GM18526 (cell line): Measurements from ENCODE around the gene SLC6A7.

Experiments used
- POLR2A ChIP-seq: IDR thresholded peaks from 3 replicates; pipeline ENCODE4 v1.6.1; 2011; ENCODE audit not compliant: insufficient read length; ENCODE audit errors: extremely low read depth

The SLC6A7 gene

DNA sequence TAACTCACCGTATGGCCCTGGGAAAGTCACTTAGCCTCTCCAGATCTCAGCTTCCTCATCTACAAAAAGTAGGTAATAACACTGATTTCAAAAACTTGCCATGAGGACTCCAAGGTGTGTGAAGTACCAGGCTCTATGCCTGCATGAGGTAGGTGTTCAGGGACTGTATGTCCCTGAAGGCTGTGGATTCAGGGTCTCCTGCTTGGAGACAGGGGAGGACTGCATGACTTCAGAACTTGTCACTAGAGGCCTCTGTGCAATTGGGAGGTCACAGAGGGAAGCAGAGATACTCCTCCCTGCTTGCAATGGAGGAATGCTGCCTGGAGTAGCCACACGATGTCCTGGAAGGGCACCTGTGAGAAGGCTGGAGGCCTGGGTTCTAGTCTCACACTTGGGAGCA is 36.4 kb upstream of the SLC6A7 start:
- TF ChIP-seq POLR2A = no peak

DNA sequence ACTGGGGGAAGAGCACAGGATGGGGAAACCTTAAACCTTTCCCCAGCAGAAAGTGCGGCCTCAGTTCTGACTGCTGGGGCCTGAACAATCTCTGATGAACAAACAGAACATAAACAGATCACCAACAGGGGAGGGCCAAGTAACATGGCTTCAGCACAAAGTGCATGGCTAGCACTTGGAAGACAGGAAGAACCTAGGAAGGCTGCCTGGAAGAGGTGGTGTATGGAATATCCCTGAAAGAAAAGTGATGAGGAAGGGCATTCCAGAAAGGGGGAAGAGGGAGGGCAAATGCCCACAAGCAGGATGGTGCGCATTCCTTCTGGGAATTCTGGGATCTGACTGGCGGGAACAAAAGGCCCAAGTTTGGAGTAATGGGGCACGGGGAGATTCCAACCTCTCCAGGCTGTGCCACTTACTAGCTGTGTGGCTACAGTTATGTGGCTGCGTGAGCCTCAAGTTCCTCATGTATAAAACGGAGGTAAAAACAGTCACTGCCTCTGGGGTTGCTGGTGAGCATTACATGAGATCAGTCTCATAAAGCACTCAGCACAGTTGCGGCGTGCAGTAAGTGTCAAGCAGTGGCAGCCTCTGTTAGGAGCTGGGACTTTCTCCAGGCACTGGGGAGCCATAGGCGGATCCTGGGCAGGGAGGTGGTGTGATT is 35.8 kb upstream of the SLC6A7 start:
- no peak for TF ChIP-seq POLR2A

DNA sequence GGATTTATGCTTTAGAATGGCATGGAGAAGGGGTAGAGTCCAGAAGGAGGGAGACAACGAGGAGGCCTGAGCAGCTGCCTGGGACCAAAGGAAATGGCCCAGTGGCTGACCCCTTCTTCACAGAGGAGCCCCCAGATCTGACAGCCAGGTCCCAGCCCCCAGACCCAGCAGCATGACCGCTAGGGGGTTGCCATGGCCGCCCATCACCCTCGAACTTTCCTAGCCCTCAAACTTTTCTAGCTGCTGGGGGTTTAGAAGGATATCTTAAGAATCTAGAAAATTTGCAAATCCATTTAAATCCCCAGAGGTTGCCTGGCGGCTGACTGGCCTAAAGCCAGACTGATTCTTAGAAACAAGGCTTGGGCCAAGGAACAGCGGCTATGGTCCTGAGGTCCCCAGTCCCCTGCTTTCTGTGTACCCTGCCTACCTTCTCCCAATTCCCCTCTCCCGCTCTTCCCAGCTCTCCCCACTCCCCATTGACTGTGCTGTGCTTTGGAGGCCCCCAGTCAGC is 35.2 kb upstream of the SLC6A7 start:
- no peak for TF ChIP-seq POLR2A

DNA sequence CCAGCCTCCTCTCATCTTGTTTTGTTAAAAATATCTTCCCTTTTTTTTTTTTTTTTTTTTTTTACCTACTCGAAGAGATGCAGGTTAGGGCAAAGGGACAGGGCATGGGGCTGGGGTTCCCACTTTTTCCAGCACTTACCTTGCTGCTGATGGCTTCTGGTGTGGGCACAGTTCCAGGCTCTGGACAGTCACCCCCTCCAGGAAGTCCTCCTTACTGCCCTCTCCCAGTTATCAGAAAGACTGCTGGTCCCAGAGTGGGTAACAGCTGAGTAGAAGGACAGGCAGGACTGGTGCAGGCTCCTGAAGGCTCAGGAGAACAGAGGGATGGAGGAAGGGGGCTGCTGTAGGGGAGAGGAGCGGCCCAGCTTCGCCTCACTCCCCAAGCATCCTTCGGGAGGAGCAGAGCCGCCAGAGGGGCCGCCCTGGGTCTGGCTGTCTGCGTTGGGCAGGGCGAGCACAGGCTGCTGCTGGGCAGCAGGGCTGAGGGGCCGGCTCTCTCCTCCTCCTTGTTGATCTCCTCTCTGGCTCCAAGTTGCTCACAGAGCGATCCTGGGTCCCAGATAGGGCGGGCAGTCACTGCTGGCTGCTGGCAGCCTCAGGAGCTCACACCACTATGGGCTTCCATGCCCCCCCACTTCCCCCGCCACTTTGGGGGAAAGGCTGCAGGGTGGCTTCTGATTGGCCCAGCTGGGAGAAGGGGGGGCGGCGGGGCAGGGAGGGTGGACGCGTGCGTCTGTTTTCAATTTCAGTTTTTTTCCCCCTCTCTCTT is 34.4 kb upstream of the SLC6A7 start, which contains the start of gene PDGFRB:
TSS of gene PDGFRB (minus strand) at position 588 of the 769 bp plus-strand sequence. CDS start 18,798 bp downstream, outside the sequence.
- no peak for TF ChIP-seq POLR2A

DNA sequence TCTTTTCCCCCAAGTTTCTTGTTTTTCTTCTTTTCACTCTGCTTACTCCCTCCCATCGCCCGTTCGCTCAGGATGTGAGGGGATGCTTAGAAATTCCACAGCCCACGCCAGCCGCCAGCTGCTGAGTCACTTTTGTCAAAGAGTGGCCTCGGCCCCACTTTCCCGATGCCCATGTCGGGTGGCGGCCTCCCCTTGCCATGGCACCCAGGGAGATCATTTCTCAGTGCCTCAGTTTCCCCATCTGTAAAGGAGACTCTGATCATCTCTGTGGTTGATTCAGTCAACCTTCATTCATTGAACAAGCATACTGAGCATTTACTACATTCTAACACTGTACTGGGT is 33.9 kb upstream of the SLC6A7 start:
- TF ChIP-seq POLR2A = no peak

DNA sequence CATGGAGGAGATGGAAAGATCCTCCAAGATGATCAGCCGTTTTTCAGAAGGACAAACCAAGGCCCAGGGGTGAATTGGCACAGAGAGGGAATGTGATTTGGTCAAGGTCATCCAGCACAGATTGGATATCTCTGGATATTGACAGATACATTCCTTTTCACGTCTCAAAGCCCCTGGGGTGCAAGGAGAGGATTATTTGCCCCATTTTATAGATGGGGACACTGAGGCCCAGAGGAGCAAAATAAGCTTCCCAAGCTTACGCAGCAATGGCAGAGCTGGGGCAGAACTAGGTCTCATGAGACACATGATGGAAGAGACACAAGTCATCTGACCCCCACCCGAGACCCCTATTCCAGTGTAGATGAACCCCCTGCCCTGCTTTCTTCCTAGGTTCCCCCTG is 33.3 kb upstream of the SLC6A7 start:
- TF ChIP-seq POLR2A = no peak

DNA sequence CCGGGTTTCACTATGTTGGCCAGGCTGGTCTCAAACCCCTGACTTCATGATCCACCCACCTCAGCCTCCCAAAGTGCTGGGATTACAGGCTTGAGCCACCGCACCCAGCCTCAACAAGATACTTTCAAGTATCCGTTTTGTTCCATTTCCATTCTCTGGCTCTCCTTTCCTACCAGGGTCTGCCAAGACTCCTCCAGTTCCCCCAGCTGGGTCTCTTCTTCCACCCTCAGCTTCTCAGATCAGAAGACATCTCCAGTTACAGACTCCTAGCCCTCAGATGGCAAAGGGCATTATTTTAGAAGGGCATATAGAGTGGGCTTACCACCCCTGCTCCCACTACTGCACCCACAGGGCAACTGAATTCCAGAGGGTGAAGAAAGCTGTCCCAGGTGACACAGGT is 32.7 kb upstream of the SLC6A7 start:
- TF ChIP-seq POLR2A = no peak

DNA sequence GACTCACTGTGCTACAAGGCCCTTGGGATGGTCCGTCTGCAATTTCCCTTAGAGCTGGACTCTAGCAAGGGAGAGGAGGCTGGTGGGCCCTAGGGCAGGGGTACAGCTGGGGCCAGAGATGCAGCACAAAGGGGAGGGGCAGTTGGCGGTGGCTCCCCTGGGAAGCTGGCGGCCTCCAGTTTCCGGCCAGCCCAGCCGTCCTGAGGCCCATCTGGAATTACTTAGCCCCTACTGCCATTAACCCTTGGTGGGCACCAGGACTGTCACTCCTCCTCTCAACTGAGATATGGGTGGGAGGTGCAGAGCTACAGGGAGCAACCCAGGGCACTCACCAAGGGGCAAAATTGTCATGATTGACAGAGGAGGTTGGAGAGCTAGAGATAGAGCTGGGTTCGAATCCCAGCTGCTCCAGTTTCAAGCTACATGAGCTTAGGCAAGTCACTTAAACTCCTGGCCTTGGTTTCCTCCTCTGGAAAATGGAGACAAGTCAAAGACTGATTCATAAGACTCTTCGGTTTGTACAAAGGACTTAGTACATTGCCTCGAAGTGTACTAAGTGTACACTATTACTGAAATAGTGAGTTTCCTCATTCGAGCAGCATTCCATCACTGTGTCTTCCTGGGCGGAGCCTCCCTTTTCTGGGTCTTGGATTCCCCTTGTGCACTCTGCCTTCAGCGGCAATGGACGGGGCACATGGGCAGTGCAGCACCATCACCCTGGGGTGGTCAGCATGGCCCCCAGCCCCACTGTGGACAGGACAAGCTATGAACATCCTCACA is 31.5 kb upstream of the SLC6A7 start:
- no peak for TF ChIP-seq POLR2A

DNA sequence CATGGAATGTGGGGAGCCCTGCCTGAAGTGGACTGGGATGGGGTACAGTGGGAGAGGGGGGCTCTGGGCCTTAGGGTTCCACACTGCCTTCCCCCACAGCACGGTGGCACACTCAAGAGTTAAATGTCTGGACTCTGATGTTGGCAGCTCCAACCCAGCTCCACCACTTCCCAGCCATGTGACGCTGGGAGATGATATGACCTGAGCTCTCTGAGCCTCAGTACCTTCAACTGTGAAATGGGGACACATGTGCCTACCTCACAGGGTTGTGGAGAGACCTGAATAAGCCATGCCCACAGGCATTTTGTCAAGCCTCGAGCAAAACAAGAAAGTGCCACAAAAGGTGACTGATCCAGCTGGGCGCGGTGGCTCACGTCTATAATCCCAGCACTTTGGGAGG is 30.8 kb upstream of the SLC6A7 start:
- no peak for TF ChIP-seq POLR2A

DNA sequence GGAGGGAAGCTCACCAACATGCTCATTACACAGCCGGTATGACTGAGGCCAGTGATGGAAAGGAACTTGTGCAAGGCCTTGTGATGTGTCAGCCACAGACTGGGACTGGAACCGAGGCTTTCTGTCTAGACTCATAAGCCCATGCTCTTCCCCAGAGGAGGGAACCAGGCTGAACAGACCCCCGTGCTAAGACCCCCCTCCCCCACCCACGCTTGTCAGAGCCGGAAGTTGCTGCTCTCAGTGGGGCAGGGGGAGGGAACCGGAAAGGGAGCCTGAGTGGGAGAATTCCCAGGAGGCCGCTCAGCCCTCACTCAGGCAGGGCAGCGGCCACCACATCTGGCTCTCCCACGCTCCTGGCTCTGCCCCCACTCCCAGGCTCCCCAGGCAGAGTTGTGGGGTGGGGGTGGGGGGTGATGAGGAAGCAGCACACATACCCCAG is 30.1 kb upstream of the SLC6A7 start:
- TF ChIP-seq POLR2A = no peak

DNA sequence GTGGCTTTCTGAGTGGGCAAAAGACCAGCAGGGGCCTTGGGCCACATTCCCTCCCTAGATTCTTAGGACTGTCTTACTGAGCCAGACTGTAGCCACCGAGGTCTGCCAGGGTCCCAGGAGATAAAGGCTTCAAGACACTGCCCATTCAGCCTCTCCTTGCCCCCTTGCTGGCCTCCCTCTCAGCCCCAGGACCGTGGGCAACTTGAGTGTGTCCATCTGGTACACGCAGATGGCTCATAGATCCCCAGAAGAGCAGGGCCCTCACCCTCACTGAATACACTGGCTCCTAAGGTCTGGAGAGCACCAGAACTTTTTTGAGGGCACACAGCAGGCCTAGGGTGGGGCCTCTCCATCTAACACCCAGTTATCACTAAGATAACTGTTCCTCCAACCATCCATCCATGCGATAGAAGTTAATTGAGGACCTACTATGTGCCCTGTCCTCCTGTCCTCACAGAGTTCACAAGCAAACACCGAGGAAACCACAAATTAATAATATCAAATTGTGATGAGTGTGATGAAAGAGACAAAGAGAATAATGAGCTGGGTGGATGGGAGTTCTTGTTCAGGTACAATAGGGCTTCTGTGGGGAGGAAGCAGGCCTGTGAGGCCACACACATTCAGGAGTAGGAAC is 29.3 kb upstream of the SLC6A7 start:
- TF ChIP-seq POLR2A = no peak

DNA sequence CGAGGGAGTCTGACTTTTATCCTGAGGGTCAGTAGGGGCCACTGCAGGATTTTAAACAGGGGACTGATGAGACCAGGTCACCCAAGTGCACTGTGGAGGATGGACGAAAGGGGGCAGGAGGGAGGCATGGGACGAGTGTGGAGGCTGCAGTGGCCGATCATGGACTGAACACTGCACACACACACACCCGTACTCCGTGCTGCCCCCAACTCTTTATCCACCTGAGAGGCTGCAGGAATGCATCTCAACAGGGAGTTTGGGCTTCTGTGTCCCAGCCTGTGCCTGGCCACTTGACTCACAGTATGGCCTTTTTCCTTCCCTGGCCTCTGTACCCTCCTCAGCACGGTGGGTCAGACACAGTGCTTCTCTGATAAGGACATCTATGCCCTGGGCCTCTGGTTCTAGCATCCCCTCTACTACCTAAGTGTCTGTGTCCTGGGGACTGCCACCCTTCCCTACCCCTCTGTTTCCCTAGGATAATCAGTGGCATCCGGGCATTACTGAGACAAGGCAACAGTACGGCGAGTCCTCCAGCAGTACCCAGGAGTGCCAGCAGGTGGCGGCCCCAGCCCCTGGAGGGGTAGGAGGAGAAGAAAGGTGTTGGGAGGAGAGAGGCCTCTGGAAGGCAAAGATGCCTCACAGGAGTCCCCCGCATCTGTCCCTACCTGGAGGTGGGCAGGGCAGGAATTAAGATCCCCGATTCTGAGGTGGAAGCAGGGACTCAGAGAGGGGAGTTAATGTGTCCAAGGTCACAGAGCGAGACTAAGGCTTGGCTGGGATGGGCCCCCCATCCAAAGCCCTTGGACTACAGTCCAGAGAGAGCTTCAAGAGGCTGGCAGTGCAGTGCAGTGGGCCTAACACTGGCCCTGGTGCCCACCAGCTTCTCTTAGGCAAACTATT is 28.4 kb upstream of the SLC6A7 start:
- TF ChIP-seq POLR2A = no peak

DNA sequence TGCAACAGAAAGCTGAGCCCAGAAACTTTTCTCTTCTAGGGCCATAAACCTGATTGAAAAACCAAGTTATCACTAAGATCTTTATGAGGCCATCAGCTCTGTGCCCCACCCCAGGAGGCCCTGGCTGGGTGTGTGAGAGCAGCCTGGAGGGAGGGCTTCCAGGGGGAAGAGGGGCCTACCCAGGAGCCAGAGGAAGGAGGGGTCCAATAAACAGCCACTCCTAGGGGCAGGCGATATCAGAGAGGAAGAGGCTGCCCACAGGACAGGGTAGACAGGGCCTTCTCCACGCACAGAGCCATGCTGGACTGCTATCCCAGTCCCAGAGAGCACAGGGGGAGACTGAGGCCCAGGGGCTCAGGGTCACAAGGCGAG is 27.7 kb upstream of the SLC6A7 start:
- TF ChIP-seq POLR2A = no peak

DNA sequence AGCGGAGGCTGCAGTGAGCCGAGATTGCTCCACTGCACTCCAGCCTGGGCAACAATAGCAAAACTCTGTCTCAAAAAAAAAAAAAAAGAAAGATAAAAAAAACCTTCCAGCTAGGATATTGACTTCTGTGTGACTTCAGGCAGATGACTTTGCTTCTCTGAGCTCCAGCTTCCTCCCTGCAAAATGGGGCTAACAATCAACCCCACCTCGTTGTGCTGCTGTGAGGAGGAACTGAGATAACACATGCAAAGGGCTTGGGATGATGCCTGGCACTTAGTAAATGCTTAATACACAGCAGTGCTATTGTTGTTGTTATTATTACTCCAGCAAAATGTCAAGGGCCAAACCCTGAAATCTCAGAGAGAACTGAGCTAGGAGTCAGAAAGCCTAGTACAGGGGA is 26.8 kb upstream of the SLC6A7 start:
- no peak for TF ChIP-seq POLR2A

DNA sequence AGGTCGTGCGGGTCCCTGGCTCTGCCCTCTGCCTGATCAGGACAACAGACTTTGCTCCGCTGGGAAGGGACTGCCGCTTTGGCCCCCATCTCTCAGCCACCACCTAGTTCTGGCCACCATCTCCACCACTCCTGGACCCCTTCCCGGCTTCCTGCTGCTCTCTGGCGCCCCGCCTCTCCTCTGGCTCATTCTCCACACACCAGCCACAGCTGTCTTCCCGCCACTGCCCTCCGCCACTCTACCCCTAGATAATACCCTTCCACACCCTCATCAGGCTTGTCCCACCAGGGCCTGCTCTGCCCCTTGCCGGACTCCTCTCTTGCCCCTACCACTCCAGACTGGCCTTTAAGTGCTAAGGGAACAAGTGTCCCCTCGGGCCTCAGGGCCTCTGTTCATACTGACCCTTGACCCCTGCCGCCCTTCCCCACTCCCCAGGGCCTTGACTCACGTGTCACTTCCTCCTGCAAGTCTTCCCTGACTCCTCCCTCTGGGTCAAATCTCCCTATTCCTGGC is 26.3 kb upstream of the SLC6A7 start:
- TF ChIP-seq POLR2A = no peak
